SK-N-SH (cell line): ENCODE data around the gene TEPSIN. TPM values are rescaled to one million over a fixed set of nuclear protein-coding genes. Genes with fewer than 3 reads are reported as not detected.

ENCODE experiments used
- CTCF ChIA-PET: fragments of 300-600, 350-600 bp; formaldehyde crosslinking; extraction: SDS; loops from one replicate; lab custom pipeline; 2021; lab: Yijun Ruan, JAX
- POLR2A ChIA-PET: fragments of 350-600 bp; sonication (Branson Sonifier 250); formaldehyde crosslinking; extraction: SDS; loops from one replicate; lab custom pipeline; 2020; ENCODE audit warnings: antibody characterized with exemption, inconsistent platforms; lab: Yijun Ruan, JAX
- DNase-seq: peaks from one replicate; pipeline ENCODE4 v3.0.0; 2012
- H2AFZ ChIP-seq: fragments of 200-600 bp; sonication (generic); 2 replicates; pipeline ENCODE4 v1.8.1; 2016; ENCODE audit warnings: antibody characterized with exemption, mild to moderate bottlenecking, low read depth
- H3F3A ChIP-seq: fragments of 200-600 bp; sonication (generic); replicated peaks from 2 replicates; pipeline ENCODE3; 2016; ENCODE audit warnings: antibody characterized with exemption, mild to moderate bottlenecking; ENCODE audit not compliant: insufficient read depth
- H3K27ac ChIP-seq, 2 experiments: fragments of 200-500 bp in 1 of 2; fragments of 200-600 bp in 1 of 2; sonication (Bioruptor generic) in 1 of 2; sonication (generic), shearing (Covaris generic) in 1 of 2; 2 replicates each; pipeline versions ENCODE4 v1.5.1 to v1.6.1; 2014 to 2016; ENCODE audit warnings: low read depth in 2 of 2, inconsistent platforms in 1 of 2, low read length in 1 of 2, mild to moderate bottlenecking in 1 of 2, mixed read lengths in 1 of 2
- H3K27me3 ChIP-seq: fragments of 200-600 bp; sonication (generic), shearing (Covaris generic); 2 replicates; pipeline ENCODE4 v1.6.1; 2016; ENCODE audit warnings: mixed run types; ENCODE audit not compliant: insufficient read depth
- H3K36me3 ChIP-seq, 2 experiments: fragments of 200-500 bp in 1 of 2; fragments of 200-600 bp in 1 of 2; sonication (Bioruptor generic) in 1 of 2; sonication (generic) in 1 of 2; replicated peaks in 1 of 2; 2 replicates each; pipeline versions ENCODE3 to v1.5.1; 2014 to 2016; ENCODE audit warnings: low read length in 1 of 2, mild to moderate bottlenecking in 1 of 2; ENCODE audit not compliant: insufficient read depth in 2 of 2, control insufficient read depth in 1 of 2
- H3K4me1 ChIP-seq, 2 experiments: fragments of 200-500 bp in 1 of 2; fragments of 200-600 bp in 1 of 2; sonication (Bioruptor generic) in 1 of 2; sonication (generic), shearing (Covaris generic) in 1 of 2; 2 replicates each; pipeline versions ENCODE4 v1.5.1 to v1.6.1; 2014 to 2016; ENCODE audit warnings: low read depth in 1 of 2, low read length in 1 of 2, mixed run types in 1 of 2; ENCODE audit not compliant: insufficient read depth in 2 of 2, control insufficient read depth in 1 of 2
- H3K4me2 ChIP-seq: fragments of 200-600 bp; sonication (generic), shearing (Covaris generic); 2 replicates; pipeline ENCODE4 v1.6.1; 2017; ENCODE audit warnings: mixed run types
- H3K4me3 ChIP-seq, 2 experiments: fragments of 200-500 bp in 1 of 2; fragments of 200-600 bp in 1 of 2; sonication (Bioruptor generic) in 1 of 2; sonication (generic), shearing (Covaris generic) in 1 of 2; 2 replicates each; pipeline versions ENCODE4 v1.5.1 to v1.8.1; 2014 to 2016; ENCODE audit warnings: low read depth in 2 of 2, inconsistent platforms in 1 of 2, low read length in 1 of 2, mild to moderate bottlenecking in 1 of 2, mixed read lengths in 1 of 2, moderate library complexity in 1 of 2
- H3K79me2 ChIP-seq: fragments of 200-600 bp; sonication (generic); 2 replicates; pipeline ENCODE4 v1.8.1; 2017; ENCODE audit warnings: mild to moderate bottlenecking; ENCODE audit not compliant: insufficient read depth
- H3K9ac ChIP-seq: fragments of 200-600 bp; sonication (generic); 2 replicates; pipeline ENCODE4 v1.6.1; 2017; ENCODE audit warnings: mixed run types
- H3K9me2 ChIP-seq: fragments of 200-600 bp; sonication (generic); 2 replicates; pipeline ENCODE4 v1.6.1; 2017; ENCODE audit warnings: mixed run types
- H3K9me3 ChIP-seq: fragments of 200-600 bp; sonication (generic); 2 replicates; pipeline ENCODE4 v1.6.1; 2017; ENCODE audit warnings: mixed run types, mild to moderate bottlenecking, moderate library complexity
- H4K20me1 ChIP-seq: fragments of 200-600 bp; sonication (generic); 2 replicates; pipeline ENCODE4 v1.6.1; 2017; ENCODE audit warnings: mild to moderate bottlenecking, mixed run types; ENCODE audit not compliant: insufficient read depth
- ELF1 ChIP-seq: IDR thresholded peaks from 2 replicates; pipeline ENCODE4 v1.4.0; 2012
- EP300 ChIP-seq, 2 experiments: IDR thresholded peaks; 2 replicates each; pipeline versions ENCODE4 v1.4.0 to v1.6.1; 2012; ENCODE audit warnings: borderline replicate concordance in 1 of 2, low read depth in 1 of 2, low read length in 1 of 2
- FOSL2 ChIP-seq: IDR thresholded peaks from 2 replicates; pipeline ENCODE4 v1.4.0; 2012; ENCODE audit warnings: low read depth, mild to moderate bottlenecking, moderate library complexity, borderline replicate concordance
- GABPA ChIP-seq: IDR thresholded peaks from 2 replicates; pipeline ENCODE4 v1.4.0; 2012; ENCODE audit warnings: low read depth, mild to moderate bottlenecking
- GATA2 ChIP-seq: sonication (generic); formaldehyde crosslinking; IDR thresholded peaks from 2 replicates; pipeline ENCODE4 v1.5.0; 2020; ENCODE audit warnings: mild to moderate bottlenecking, missing genetic modification reagents
- JUND ChIP-seq: IDR thresholded peaks from 2 replicates; pipeline ENCODE4 v1.4.0; 2012
- MEF2A ChIP-seq: IDR thresholded peaks from 2 replicates; pipeline ENCODE4 v1.4.0; 2012; ENCODE audit warnings: low read depth, borderline replicate concordance
- MXI1 ChIP-seq: IDR thresholded peaks from 2 replicates; pipeline ENCODE4 v1.6.1; 2012; ENCODE audit warnings: mild to moderate bottlenecking, low read depth, low read length, improper control_type of control experiment
- NFIC ChIP-seq: IDR thresholded peaks from 2 replicates; pipeline ENCODE4 v1.4.0; 2012; ENCODE audit warnings: borderline replicate concordance
- POLR2AphosphoS5 ChIP-seq: IDR thresholded peaks from 2 replicates; pipeline ENCODE4 v1.6.1; 2012; ENCODE audit warnings: low read depth, low read length
- RAD21 ChIP-seq: IDR thresholded peaks from 2 replicates; pipeline ENCODE4 v1.6.1; 2012; ENCODE audit warnings: mild to moderate bottlenecking, low read length
- RCOR1 ChIP-seq: fragments of 150-350 bp; IDR thresholded peaks from 2 replicates; pipeline ENCODE4 v1.6.1; 2017; ENCODE audit warnings: antibody characterized with exemption, low read length
- RFX5 ChIP-seq: IDR thresholded peaks from 2 replicates; pipeline ENCODE4 v1.6.1; 2012; ENCODE audit warnings: mild to moderate bottlenecking, improper control_type of control experiment, low read length
- RXRA ChIP-seq: IDR thresholded peaks from 2 replicates; pipeline ENCODE4 v1.4.0; 2012; ENCODE audit warnings: low read depth, mild to moderate bottlenecking, borderline replicate concordance
- SIN3A ChIP-seq: IDR thresholded peaks from 2 replicates; pipeline ENCODE4 v1.6.1; 2012; ENCODE audit warnings: low read depth, mild to moderate bottlenecking, low read length, moderate library complexity, borderline replicate concordance
- TAF1 ChIP-seq: IDR thresholded peaks from 2 replicates; pipeline ENCODE4 v1.6.1; 2012; ENCODE audit warnings: low read depth, mild to moderate bottlenecking, low read length, moderate library complexity, borderline replicate concordance
- TCF12 ChIP-seq: IDR thresholded peaks from 2 replicates; pipeline ENCODE4 v1.4.0; 2012
- TEAD4 ChIP-seq: IDR thresholded peaks from 2 replicates; pipeline ENCODE4 v1.4.0; 2012; ENCODE audit warnings: mild to moderate bottlenecking, borderline replicate concordance; ENCODE audit not compliant: insufficient read depth
- YY1 ChIP-seq: IDR thresholded peaks from 2 replicates; pipeline ENCODE4 v1.4.0; 2012; ENCODE audit warnings: low read depth, mild to moderate bottlenecking
- WGBS: methylation state at CpG from one replicate; pipeline ENCODE4 v1.1.6; 2017; ENCODE audit warnings: low lambda C conversion rate; 5-methylcytosine and 5-hydroxymethylcytosine counted together
- polyA plus RNA-seq, 3 experiments: library from polyadenylated mRNA; depleted of rRNA; stranded (reverse); fragments of >200 nt; gene quantifications; 2 replicates each; pipeline ENCODE4 v1.2.3, GENCODE V29; 2012
- TF ChIP-seq, protein P1 (sequence below): IDR thresholded peaks from 2 replicates; pipeline ENCODE4 v1.6.1; 2012; ENCODE audit warnings: mild to moderate bottlenecking, low read depth, low read length, moderate library complexity
- TF ChIP-seq, protein P2 (sequence below): IDR thresholded peaks from 2 replicates; pipeline ENCODE4; 2012
- TF ChIP-seq, protein P3 (sequence below): fragments of 200-600 bp; sonication (generic); IDR thresholded peaks from 2 replicates; pipeline ENCODE4 v1.6.1; 2017; ENCODE audit warnings: antibody characterized with exemption, mild to moderate bottlenecking, moderate library complexity
- TF ChIP-seq, protein P4 (sequence below): IDR thresholded peaks from 2 replicates; pipeline ENCODE4 v1.4.0; 2012; ENCODE audit warnings: low read depth, borderline replicate concordance

The TEPSIN gene
- polyA plus RNA-seq, 1 of the 3 experiments (the other 2 are of a cell fraction), result 35.3 TPM

DNA sequence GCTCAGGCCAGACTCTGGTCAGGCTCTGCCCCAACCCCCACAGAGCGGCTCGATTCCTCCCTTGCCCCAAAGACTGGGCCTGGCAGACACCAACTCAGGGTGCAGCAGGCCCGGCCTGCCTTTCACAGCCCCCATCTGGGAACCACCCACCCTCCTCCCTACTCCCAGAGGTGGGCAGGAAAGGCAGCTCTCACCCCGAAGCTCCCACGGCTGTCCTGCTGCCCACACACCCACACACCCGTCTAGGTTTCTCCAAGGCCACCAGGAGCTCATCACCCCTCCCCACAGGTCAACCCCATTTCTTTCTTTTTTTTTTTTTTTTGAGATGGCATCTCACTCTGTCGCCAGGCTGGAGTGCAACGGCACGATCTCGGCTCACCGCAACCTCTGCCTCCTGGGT is 19.9 kb downstream of the TEPSIN start:
- no peaks in the 10 kb centered on the region for H3K9me3 ChIP-seq
- 96% methylated on average over 11 of the region's 11 CpGs for WGBS

DNA sequence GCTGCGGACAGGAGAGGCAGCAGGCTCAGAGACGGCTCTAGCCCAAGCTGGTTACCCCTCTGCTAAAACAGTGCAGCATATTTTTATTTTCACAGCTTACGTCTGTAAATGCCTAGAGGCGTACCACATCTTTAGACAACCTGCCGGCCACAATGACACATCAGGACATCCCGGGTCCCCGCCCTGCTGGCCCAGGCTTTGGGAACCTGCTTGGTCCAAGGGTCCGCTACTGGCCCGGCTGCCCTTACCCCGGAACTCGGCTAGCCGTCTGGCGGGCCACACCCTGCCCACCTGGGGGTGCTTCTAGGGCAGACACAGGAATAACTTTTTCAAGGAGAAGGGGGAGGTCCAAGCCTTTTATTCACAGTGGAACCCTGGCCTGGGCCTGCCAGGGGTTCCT is 20.4 kb downstream of the TEPSIN start:
- Histone ChIP-seq H3K4me2 (no peak overlapping the region), H3K36me3 (peaks cover 0 to 2% of the 10 kb centered on the region in 2 experiments), H4K20me1 (no peaks in the 10 kb centered on the region), H3K27me3 (no peaks in the 10 kb centered on the region), H2AFZ (no peak overlapping the region), H3K79me2 (peaks cover 17% of the 10 kb centered on the region), H3F3A (peaks cover under 1% of the 10 kb centered on the region), H3K27ac (no peak overlapping the region), H3K4me3 (no peak overlapping the region), H3K9me2 (no peaks in the 10 kb centered on the region), H3K4me1 (peaks cover 7 to 12% of the 10 kb centered on the region in 2 experiments; a peak in 3 of 4 replicates), H3K9me3 (no peaks in the 10 kb centered on the region), H3K9ac (no peak overlapping the region)
- 91% methylated on average over 7 of the region's 13 CpGs for WGBS
- no peak for DNase-seq
- CTCF ChIA-PET, result interaction anchor here (1.5 to 2.2 kb wide), 3 partner anchors 18 to 75 kb away, joined by 3 to 11 read pairs (median 6); no protein-coding TSS in a partner anchor
- POLR2A ChIA-PET, result no interaction called here
- TF ChIP-seq, protein P1, sequence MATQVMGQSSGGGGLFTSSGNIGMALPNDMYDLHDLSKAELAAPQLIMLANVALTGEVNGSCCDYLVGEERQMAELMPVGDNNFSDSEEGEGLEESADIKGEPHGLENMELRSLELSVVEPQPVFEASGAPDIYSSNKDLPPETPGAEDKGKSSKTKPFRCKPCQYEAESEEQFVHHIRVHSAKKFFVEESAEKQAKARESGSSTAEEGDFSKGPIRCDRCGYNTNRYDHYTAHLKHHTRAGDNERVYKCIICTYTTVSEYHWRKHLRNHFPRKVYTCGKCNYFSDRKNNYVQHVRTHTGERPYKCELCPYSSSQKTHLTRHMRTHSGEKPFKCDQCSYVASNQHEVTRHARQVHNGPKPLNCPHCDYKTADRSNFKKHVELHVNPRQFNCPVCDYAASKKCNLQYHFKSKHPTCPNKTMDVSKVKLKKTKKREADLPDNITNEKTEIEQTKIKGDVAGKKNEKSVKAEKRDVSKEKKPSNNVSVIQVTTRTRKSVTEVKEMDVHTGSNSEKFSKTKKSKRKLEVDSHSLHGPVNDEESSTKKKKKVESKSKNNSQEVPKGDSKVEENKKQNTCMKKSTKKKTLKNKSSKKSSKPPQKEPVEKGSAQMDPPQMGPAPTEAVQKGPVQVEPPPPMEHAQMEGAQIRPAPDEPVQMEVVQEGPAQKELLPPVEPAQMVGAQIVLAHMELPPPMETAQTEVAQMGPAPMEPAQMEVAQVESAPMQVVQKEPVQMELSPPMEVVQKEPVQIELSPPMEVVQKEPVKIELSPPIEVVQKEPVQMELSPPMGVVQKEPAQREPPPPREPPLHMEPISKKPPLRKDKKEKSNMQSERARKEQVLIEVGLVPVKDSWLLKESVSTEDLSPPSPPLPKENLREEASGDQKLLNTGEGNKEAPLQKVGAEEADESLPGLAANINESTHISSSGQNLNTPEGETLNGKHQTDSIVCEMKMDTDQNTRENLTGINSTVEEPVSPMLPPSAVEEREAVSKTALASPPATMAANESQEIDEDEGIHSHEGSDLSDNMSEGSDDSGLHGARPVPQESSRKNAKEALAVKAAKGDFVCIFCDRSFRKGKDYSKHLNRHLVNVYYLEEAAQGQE, result no peak
- TF ChIP-seq GATA2 (CRISPR knock-in tag) (no peak), POLR2AphosphoS5 (no peak), RAD21 (no peak), FOSL2 (no peak), MEF2A (no peak), GABPA (no peak)
- TF ChIP-seq, protein P2, sequence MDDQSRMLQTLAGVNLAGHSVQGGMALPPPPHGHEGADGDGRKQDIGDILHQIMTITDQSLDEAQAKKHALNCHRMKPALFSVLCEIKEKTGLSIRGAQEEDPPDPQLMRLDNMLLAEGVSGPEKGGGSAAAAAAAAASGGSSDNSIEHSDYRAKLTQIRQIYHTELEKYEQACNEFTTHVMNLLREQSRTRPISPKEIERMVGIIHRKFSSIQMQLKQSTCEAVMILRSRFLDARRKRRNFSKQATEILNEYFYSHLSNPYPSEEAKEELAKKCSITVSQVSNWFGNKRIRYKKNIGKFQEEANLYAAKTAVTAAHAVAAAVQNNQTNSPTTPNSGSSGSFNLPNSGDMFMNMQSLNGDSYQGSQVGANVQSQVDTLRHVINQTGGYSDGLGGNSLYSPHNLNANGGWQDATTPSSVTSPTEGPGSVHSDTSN, result no peak

More for the DNA sequence above, 19.9 kb downstream of the TEPSIN start:
- no peak overlapping the region for H3K9ac ChIP-seq
- peaks cover 17% of the 10 kb centered on the region for H3K79me2 ChIP-seq
- H3K9me2 ChIP-seq, result no peaks in the 10 kb centered on the region
- peaks cover 7 to 16% of the 10 kb centered on the region in 2 experiments; a peak in 3 of 4 replicates for H3K4me1 ChIP-seq
- no peak overlapping the region for H3K4me3 ChIP-seq
- H3F3A ChIP-seq, result peaks cover 6% of the 10 kb centered on the region
- no peak overlapping the region for H3K4me2 ChIP-seq
- peaks cover 0 to 2% of the 10 kb centered on the region in 2 experiments for H3K36me3 ChIP-seq
- ChIA-PET POLR2A (no interaction called here), CTCF (interaction anchor here (1.0 to 3.2 kb wide), 5 partner anchors 18 to 113 kb away, joined by 3 to 19 read pairs (median 6); no protein-coding TSS in a partner anchor)
- no peak overlapping the region for H2AFZ ChIP-seq
- DNase-seq, result no peak
- H3K27ac ChIP-seq, result no peak overlapping the region
- H4K20me1 ChIP-seq, result no peaks in the 10 kb centered on the region
- TF ChIP-seq TEAD4 (no peak), FOSL2 (no peak), JUND (no peak), YY1 (no peak), RXRA (no peak), MXI1 (no peak), TCF12 (no peak), MEF2A (no peak), TAF1 (no peak), ELF1 (no peak), RCOR1 (no peak), SIN3A (no peak), POLR2AphosphoS5 (no peak), RFX5 (no peak), NFIC (no peak), EP300 (IDR thresholded peaks at IDR 0.05; ENCODE audit: borderline replicate concordance in 1 of 2, low read depth in 1 of 2, low read length in 1 of 2) (no peak)
- TF ChIP-seq, protein P3, sequence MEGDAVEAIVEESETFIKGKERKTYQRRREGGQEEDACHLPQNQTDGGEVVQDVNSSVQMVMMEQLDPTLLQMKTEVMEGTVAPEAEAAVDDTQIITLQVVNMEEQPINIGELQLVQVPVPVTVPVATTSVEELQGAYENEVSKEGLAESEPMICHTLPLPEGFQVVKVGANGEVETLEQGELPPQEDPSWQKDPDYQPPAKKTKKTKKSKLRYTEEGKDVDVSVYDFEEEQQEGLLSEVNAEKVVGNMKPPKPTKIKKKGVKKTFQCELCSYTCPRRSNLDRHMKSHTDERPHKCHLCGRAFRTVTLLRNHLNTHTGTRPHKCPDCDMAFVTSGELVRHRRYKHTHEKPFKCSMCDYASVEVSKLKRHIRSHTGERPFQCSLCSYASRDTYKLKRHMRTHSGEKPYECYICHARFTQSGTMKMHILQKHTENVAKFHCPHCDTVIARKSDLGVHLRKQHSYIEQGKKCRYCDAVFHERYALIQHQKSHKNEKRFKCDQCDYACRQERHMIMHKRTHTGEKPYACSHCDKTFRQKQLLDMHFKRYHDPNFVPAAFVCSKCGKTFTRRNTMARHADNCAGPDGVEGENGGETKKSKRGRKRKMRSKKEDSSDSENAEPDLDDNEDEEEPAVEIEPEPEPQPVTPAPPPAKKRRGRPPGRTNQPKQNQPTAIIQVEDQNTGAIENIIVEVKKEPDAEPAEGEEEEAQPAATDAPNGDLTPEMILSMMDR, result no peak
- TF ChIP-seq, protein P4, sequence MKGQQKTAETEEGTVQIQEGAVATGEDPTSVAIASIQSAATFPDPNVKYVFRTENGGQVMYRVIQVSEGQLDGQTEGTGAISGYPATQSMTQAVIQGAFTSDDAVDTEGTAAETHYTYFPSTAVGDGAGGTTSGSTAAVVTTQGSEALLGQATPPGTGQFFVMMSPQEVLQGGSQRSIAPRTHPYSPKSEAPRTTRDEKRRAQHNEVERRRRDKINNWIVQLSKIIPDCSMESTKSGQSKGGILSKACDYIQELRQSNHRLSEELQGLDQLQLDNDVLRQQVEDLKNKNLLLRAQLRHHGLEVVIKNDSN, result no peak
- TF ChIP-seq, protein P2, result no peak
- H3K27me3 ChIP-seq, result no peaks in the 10 kb centered on the region
